Effector memory CD4-positive, alpha-beta T cell (primary cell): Measurements from ENCODE around the gene CPLX4.

Experiments
- DNase-seq, 3 donors: peaks; one replicate each; pipeline ENCODE4 v3.0.0-alpha.2; 2020
- H3K27ac ChIP-seq: 2 replicates; pipeline ENCODE4 v1.7.0; 2013; ENCODE audit warnings: mild to moderate bottlenecking, low read length, moderate library complexity; ENCODE audit not compliant: insufficient read depth, poor library complexity, severe bottlenecking
- H3K27me3 ChIP-seq: replicated peaks from 2 replicates; pipeline ENCODE4 v1.7.0; 2013; ENCODE audit warnings: mild to moderate bottlenecking, low read length; ENCODE audit not compliant: insufficient read depth, control insufficient read depth, poor library complexity, severe bottlenecking
- H3K36me3 ChIP-seq: 2 replicates; pipeline ENCODE4 v1.7.0; 2013; ENCODE audit warnings: mild to moderate bottlenecking, low read length, moderate library complexity; ENCODE audit not compliant: control insufficient read depth, insufficient read depth
- H3K4me1 ChIP-seq: 2 replicates; pipeline ENCODE4 v1.7.0; 2013; ENCODE audit warnings: low read length, mild to moderate bottlenecking; ENCODE audit not compliant: control insufficient read depth, insufficient read depth, poor library complexity, severe bottlenecking
- H3K4me3 ChIP-seq: 2 replicates; pipeline ENCODE4 v1.7.0; 2013; ENCODE audit warnings: low read length, low read depth, mild to moderate bottlenecking; ENCODE audit not compliant: insufficient read depth, poor library complexity, severe bottlenecking
- H3K9me3 ChIP-seq: 2 replicates; pipeline ENCODE4 v1.7.0; 2013; ENCODE audit warnings: mild to moderate bottlenecking, low read length, moderate library complexity; ENCODE audit not compliant: control insufficient read depth

Gene CPLX4

DNA sequence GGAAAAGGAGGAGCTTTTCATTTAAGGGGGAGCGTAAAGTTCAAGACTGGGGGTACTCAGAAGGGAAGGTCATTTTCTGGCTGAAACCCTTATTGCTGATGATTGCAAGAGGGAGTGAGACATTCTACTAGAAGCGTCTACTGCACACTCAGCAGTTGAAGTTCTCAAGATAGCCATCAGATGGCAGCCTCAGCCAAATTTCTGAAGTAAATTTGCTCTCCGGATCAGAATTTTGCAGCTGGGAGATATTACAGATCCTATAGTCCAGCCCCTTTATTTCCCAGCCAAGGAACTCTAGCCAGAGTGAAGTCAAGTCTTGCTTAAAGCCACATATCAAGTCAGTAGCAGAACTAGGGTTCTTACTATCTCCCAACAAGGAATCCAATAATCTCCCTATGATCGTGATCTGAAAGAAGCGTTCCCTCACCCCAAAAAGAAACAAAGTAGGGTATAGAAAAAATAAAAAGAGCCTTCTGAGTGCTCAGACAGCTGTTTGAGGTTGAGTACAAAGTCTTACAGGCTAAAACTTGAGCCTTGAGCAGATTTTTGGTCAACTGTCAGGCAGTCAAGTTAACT, 69.2 kb downstream of the CPLX4 start:
- H3K4me3 ChIP-seq = no peak overlapping the region
- H3K9me3 ChIP-seq = no peaks in the 10 kb centered on the region
- H3K27ac ChIP-seq = no peak overlapping the region
- peaks cover 3% of the 10 kb centered on the region for H3K27me3 ChIP-seq
- H3K36me3 ChIP-seq = no peaks in the 10 kb centered on the region
- H3K4me1 ChIP-seq = no peaks in the 10 kb centered on the region
- DNase-seq = no peak

DNA sequence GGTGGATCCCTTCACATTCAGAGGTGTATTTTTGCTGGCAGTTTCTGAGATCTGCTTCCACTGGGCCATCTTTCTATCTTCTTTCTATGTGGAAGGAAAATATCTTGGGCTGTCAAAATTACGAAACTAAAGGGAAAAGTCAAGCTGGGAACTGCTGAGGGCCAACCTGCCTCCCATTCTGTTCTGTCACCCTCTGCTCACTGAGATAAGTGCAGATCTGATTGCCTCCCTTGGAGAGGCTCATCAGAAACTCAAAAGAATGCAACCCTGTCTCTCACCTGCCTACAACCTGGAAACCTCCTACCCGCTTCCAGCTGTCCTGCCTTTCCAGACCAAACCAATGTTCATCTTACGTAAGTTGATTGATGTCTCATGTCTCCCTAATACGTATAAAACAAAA, 71.7 kb downstream of the CPLX4 start:
- no peak for DNase-seq
- H3K9me3 ChIP-seq = no peaks in the 10 kb centered on the region
- no peaks in the 10 kb centered on the region for H3K36me3 ChIP-seq
- no peak overlapping the region for H3K4me3 ChIP-seq
- no peak overlapping the region for H3K27ac ChIP-seq
- H3K27me3 ChIP-seq = peaks cover 3% of the 10 kb centered on the region
- H3K4me1 ChIP-seq = no peaks in the 10 kb centered on the region
